ENCODE measurements around the gene PPP1R8. TPM values are rescaled to one million over a fixed set of nuclear protein-coding genes. Genes with fewer than 3 reads are reported as not detected.
"Not testable (repeated sequence)": the region's sequence is repeated elsewhere in the genome, so short reads cannot be mapped to it uniquely, and the experiment has no call there.

The PPP1R8 gene
- total RNA-seq, 3 donors from 2014 or later (not counting 1 experiment from before 2014, with no cell fraction given): 25.6 to 36.4 (median 28.0) TPM

- Histone ChIP-seq H3K27ac (ENCODE audit: low read length) (no peak overlapping the region), H3K36me3 (ENCODE audit: control insufficient read depth, insufficient read depth, low read length) (peaks cover 5% of the 10 kb centered on the region), H3K27me3 (ENCODE audit: control insufficient read depth, insufficient read depth, low read length) (no peaks in the 10 kb centered on the region), H3K4me1 (ENCODE audit: control insufficient read depth, insufficient read depth, low read length) (no peaks in the 10 kb centered on the region), H3K4me3 (ENCODE audit: low read length) (no peak overlapping the region), H3K9me3 (ENCODE audit: control insufficient read depth, insufficient read depth, low read length) (no peaks in the 10 kb centered on the region)
- TF ChIP-seq CTCF (IDR thresholded peaks at IDR 0.05): no peak
- Mint-ChIP-seq H3K4me3 (no peak overlapping the region), H3K36me3 (no peaks in the 10 kb centered on the region), H3K27me3 (ENCODE audit: low read depth in 2 of 2) (no peaks in the 10 kb centered on the region), H3K4me1 (peaks cover 26 to 34% of the 10 kb centered on the region in 2 donors), H3K9me3 (no peaks in the 10 kb centered on the region), H3K27ac (peak overlapping the region in 1 of 2 donors; percentile 9)
- ATAC-seq (no peak), DNase-seq (no peak)
- intact Hi-C loops (cut with micrococcal nuclease): no loop called here
Measured at GRCh38 chr1:27785781-27786455, 44.7 kb upstream of the PPP1R8 start.

GRCh38 chr1:27787895-27788294 lies 42.7 kb upstream of the PPP1R8 start:
- TF ChIP-seq CTCF (IDR thresholded peaks at IDR 0.05): no peak
- peak overlapping the region; percentile 21 to 30 for H3K27ac Mint-ChIP-seq

GRCh38 chr1:27789540-27790041 lies 41.0 kb upstream of the PPP1R8 start:
- 74% methylated on average over 4 of the region's 4 CpGs for WGBS (ENCODE audit: insufficient coverage)
- no peak overlapping the region for H3K27ac ChIP-seq (ENCODE audit: low read length)
- no peak overlapping the region for H3K27ac Mint-ChIP-seq

More at GRCh38 chr1:27787895-27788294, 42.7 kb upstream of the PPP1R8 start:
- no peak for DNase-seq
- no peak for ATAC-seq
- Histone ChIP-seq H3K27ac (ENCODE audit: low read length) (no peak overlapping the region), H3K9me3 (ENCODE audit: control insufficient read depth, insufficient read depth, low read length) (no peaks in the 10 kb centered on the region), H3K27me3 (ENCODE audit: control insufficient read depth, insufficient read depth, low read length) (no peaks in the 10 kb centered on the region), H3K36me3 (ENCODE audit: control insufficient read depth, insufficient read depth, low read length) (peaks cover 12% of the 10 kb centered on the region), H3K4me1 (ENCODE audit: control insufficient read depth, insufficient read depth, low read length) (no peaks in the 10 kb centered on the region), H3K4me3 (ENCODE audit: low read length) (no peak overlapping the region)
- Mint-ChIP-seq H3K4me3 (no peak overlapping the region), H3K36me3 (no peaks in the 10 kb centered on the region), H3K27me3 (ENCODE audit: low read depth in 2 of 2) (no peaks in the 10 kb centered on the region), H3K4me1 (peaks cover 24 to 27% of the 10 kb centered on the region in 2 donors), H3K9me3 (no peaks in the 10 kb centered on the region)
- intact Hi-C loops (cut with micrococcal nuclease): no loop called here

GRCh38 chr1:27790270-27790669 lies 40.3 kb upstream of the PPP1R8 start:
- H3K4me3 ChIP-seq (ENCODE audit: low read length); H3K9me3 ChIP-seq (ENCODE audit: control insufficient read depth, insufficient read depth, low read length); intact Hi-C loops (cut with micrococcal nuclease); H3K4me1 ChIP-seq (ENCODE audit: control insufficient read depth, insufficient read depth, low read length); H3K27ac Mint-ChIP-seq; H3K27me3 Mint-ChIP-seq (ENCODE audit: low read depth in 2 of 2); DNase-seq; H3K27me3 ChIP-seq (ENCODE audit: control insufficient read depth, insufficient read depth, low read length); H3K27ac ChIP-seq (ENCODE audit: low read length); ATAC-seq; H3K9me3 Mint-ChIP-seq; H3K4me3 Mint-ChIP-seq: not testable (repeated sequence)
- H3K4me1 Mint-ChIP-seq: peaks cover 18 to 22% of the 10 kb centered on the region in 2 donors
- WGBS (ENCODE audit: insufficient coverage): 100% methylated on average over 3 of the region's 3 CpGs
- H3K36me3 ChIP-seq (ENCODE audit: control insufficient read depth, insufficient read depth, low read length): peaks cover 31% of the 10 kb centered on the region
- peaks cover 11% of the 10 kb centered on the region for H3K36me3 Mint-ChIP-seq

More at GRCh38 chr1:27789540-27790041, 41.0 kb upstream of the PPP1R8 start:
- ATAC-seq (no peak), DNase-seq (no peak)
- Histone ChIP-seq H3K9me3 (ENCODE audit: control insufficient read depth, insufficient read depth, low read length) (no peaks in the 10 kb centered on the region), H3K4me1 (ENCODE audit: control insufficient read depth, insufficient read depth, low read length) (no peaks in the 10 kb centered on the region), H3K4me3 (ENCODE audit: low read length) (no peak overlapping the region), H3K36me3 (ENCODE audit: control insufficient read depth, insufficient read depth, low read length) (peaks cover 27% of the 10 kb centered on the region), H3K27me3 (ENCODE audit: control insufficient read depth, insufficient read depth, low read length) (no peaks in the 10 kb centered on the region)
- Mint-ChIP-seq H3K36me3 (peaks cover 5% of the 10 kb centered on the region), H3K9me3 (no peaks in the 10 kb centered on the region), H3K27me3 (ENCODE audit: low read depth in 2 of 2) (no peaks in the 10 kb centered on the region), H3K4me3 (no peak overlapping the region), H3K4me1 (peaks cover 22 to 27% of the 10 kb centered on the region in 2 donors)
- intact Hi-C loops (cut with micrococcal nuclease): no loop called here
- no peak for TF ChIP-seq CTCF (IDR thresholded peaks at IDR 0.05)
